Measurements from ENCODE around the gene FAXDC2. TPM values are rescaled to one million over a fixed set of nuclear protein-coding genes. Genes with fewer than 3 reads are reported as not detected.

Gene FAXDC2
- total and polyA plus RNA-seq, 2 of the 13 experiments (the other 11 are each of a cell fraction or from before 2014, with no cell fraction given): 4.7 to 58.8 TPM

- no TSS peak for BruUV-seq (replicated peaks)
- Histone ChIP-seq H3K4me1 (ENCODE audit: insufficient read depth, low read length) (peaks cover 85% of the 10 kb centered on the region), H3K27ac (ENCODE audit: extremely low read length, insufficient read depth, low read length) (peak overlapping the region; percentile 45), H3K27me3 (ENCODE audit: control insufficient read depth in 1 of 2, insufficient read depth in 2 of 2, low read length in 2 of 2) (no peaks in the 10 kb centered on the region), H3K9me3 (ENCODE audit: low read length) (no peaks in the 10 kb centered on the region), H3K4me2 (ENCODE audit: low read depth, low read length) (peak overlapping the region; percentile 65), H3K4me3 (replicated peaks in 1 of 3; ENCODE audit: insufficient read depth in 1 of 3, low read depth in 2 of 3, low read length in 3 of 3) (peak overlapping the region in 2 of 3 experiments; percentile 8 to 14; a peak in 1 of 6 replicates), H3K9ac (ENCODE audit: insufficient read depth, low read depth, low read length) (no peak overlapping the region), H3K79me2 (ENCODE audit: insufficient read depth, low read length) (no peaks in the 10 kb centered on the region), H3K36me3 (replicated peaks in 1 of 2; ENCODE audit: control insufficient read depth in 1 of 2, insufficient read depth in 2 of 2, low read length in 2 of 2) (peaks cover 0 to 2% of the 10 kb centered on the region in 2 experiments; a peak in 1 of 5 replicates), H2AFZ (ENCODE audit: low read length) (no peak overlapping the region), H4K20me1 (ENCODE audit: insufficient read depth, low read length) (no peaks in the 10 kb centered on the region)
- WGBS (ENCODE audit: low lambda C conversion rate): 12% methylated on average over 6 of the region's 6 CpGs
- FAIRE-seq: peak; percentile 97
- intact Hi-C loops (cut with micrococcal nuclease; ENCODE audit: unreplicated experiment) (loop anchor here (1.0 kb wide), 1 partner anchor 8 kb away; no protein-coding TSS in a partner anchor), in situ Hi-C loops (cut with HindIII; ENCODE audit: extremely low pct_ligation_motif_present, low pct_unique_long_range_greater_than_20kb) (no loop called here)
- CTCF ChIA-PET (ENCODE audit: low intra/inter-chr PET ratio, low total read pairs): no interaction called here
- ATAC-seq: peak; percentile 89
- POLR2A ChIA-PET: interaction anchor here (0.9 to 3.1 kb wide), 10 partner anchors 9 to 196 kb away, joined by 3 to 35 read pairs (median 4); partner anchors contain the start of gene CNOT8
- DNase-seq (ENCODE audit: low spot score): peak; percentile 90
- TF ChIP-seq HNF4G (IDR thresholded peaks at IDR 0.05; ENCODE audit: borderline replicate concordance, low read depth, low read length) (peak; percentile 72; the same call in 1 of the 2 replicates), HNF4G (CRISPR knock-in tag; IDR thresholded peaks at IDR 0.05; ENCODE audit: borderline replicate concordance, low read depth) (peak; percentile 64; the same call in 1 of the 2 replicates), MLLT10 (CRISPR knock-in tag; IDR thresholded peaks at IDR 0.05) (no peak), SRSF4 (IDR thresholded peaks at IDR 0.05; ENCODE audit: low read depth, low read length, poor library complexity, severe bottlenecking) (no peak), HNRNPUL1 (IDR thresholded peaks at IDR 0.05; ENCODE audit: low read depth, low read length) (no peak), KLF15 (CRISPR knock-in tag; IDR thresholded peaks at IDR 0.05; ENCODE audit: borderline replicate concordance) (no peak), ELK4 (CRISPR knock-in tag; IDR thresholded peaks at IDR 0.05; ENCODE audit: borderline replicate concordance) (no peak), GABPA (IDR thresholded peaks at IDR 0.05; ENCODE audit: low read depth, low read length) (no peak), GABPA (CRISPR knock-in tag; IDR thresholded peaks at IDR 0.05; ENCODE audit: low read depth) (no peak), AGO2 (optimal IDR thresholded peaks at IDR 0.05; ENCODE audit: low read depth, low read length) (no peak), ZNF468 (CRISPR knock-in tag; IDR thresholded peaks at IDR 0.05) (no peak), SMARCE1 (IDR thresholded peaks at IDR 0.05; ENCODE audit: borderline replicate concordance) (no peak), ZNF513 (CRISPR knock-in tag; conservative IDR thresholded peaks at IDR 0.05) (no peak), U2AF1 (optimal IDR thresholded peaks at IDR 0.05; ENCODE audit: low read depth, low read length) (no peak), ZNF362 (CRISPR knock-in tag; IDR thresholded peaks at IDR 0.05; ENCODE audit: borderline replicate concordance) (no peak; the same call in 1 of the 2 replicates), FOXC1 (CRISPR knock-in tag; IDR thresholded peaks at IDR 0.05; ENCODE audit: borderline replicate concordance) (no peak), NFYC (CRISPR knock-in tag; IDR thresholded peaks at IDR 0.05) (no peak)
Measured at GRCh38 chr5:154842689-154843530, 7.5 kb downstream of the FAXDC2 start.

Measured in HepG2 (cell line).